GM23338 (cell line): ENCODE data around the gene ASAH2. TPM values are rescaled to one million over a fixed set of nuclear protein-coding genes. Genes with fewer than 3 reads are reported as not detected.

ENCODE experiments used
- ATAC-seq: fragments of 200-7000 bp; cut with Tn5 transposase; 3 replicates; pipeline ENCODE4 v1.9.1; 2020
- DNase-seq: peaks from one replicate; pipeline ENCODE4 v3.0.0-alpha.2; 2015; ENCODE audit warnings: low spot score
- H2AFZ ChIP-seq: fragments of 200-600 bp; sonication (generic); 2 replicates; pipeline ENCODE4 v1.8.0; 2016; ENCODE audit warnings: antibody characterized with exemption, mild to moderate bottlenecking, moderate library complexity
- H3F3A ChIP-seq: fragments of 200-600 bp; sonication (generic); replicated peaks from 2 replicates; pipeline ENCODE4 v1.8.0; 2017; ENCODE audit warnings: antibody characterized with exemption, mixed run types, low read depth
- H3K27ac ChIP-seq: fragments of 200-600 bp; sonication (generic); 2 replicates; pipeline ENCODE4 v1.6.1; 2016; ENCODE audit warnings: low read depth
- H3K27me3 ChIP-seq: fragments of 200-600 bp; sonication (generic); 2 replicates; pipeline ENCODE4 v1.8.0; 2016; ENCODE audit warnings: mild to moderate bottlenecking, mixed run types, moderate library complexity; ENCODE audit not compliant: insufficient read depth
- H3K36me3 ChIP-seq: fragments of 200-600 bp; sonication (generic); 2 replicates; pipeline ENCODE4 v1.8.0; 2016; ENCODE audit warnings: mild to moderate bottlenecking; ENCODE audit not compliant: insufficient read depth
- H3K4me1 ChIP-seq: fragments of 200-600 bp; sonication (generic); 2 replicates; pipeline ENCODE4 v1.8.0; 2016; ENCODE audit warnings: mild to moderate bottlenecking, moderate library complexity; ENCODE audit not compliant: insufficient read depth
- H3K4me2 ChIP-seq: fragments of 200-600 bp; sonication (generic); 2 replicates; pipeline ENCODE4 v1.7.1; 2017; ENCODE audit warnings: mixed run types
- H3K4me3 ChIP-seq: fragments of 200-600 bp; sonication (generic); 2 replicates; pipeline ENCODE4 v1.6.1; 2016; ENCODE audit warnings: mixed run types
- H3K79me2 ChIP-seq: fragments of 200-600 bp; sonication (generic); replicated peaks from 2 replicates; pipeline ENCODE4 v1.8.0; 2017; ENCODE audit warnings: mild to moderate bottlenecking; ENCODE audit not compliant: insufficient read depth
- H3K9me2 ChIP-seq: fragments of 200-600 bp; sonication (generic); 2 replicates; pipeline ENCODE4 v1.8.0; 2017; ENCODE audit not compliant: insufficient read depth
- H4K20me1 ChIP-seq: fragments of 200-600 bp; sonication (generic); replicated peaks from 2 replicates; pipeline ENCODE4 v1.8.0; 2017; ENCODE audit warnings: mild to moderate bottlenecking; ENCODE audit not compliant: insufficient read depth
- H3K27ac Mint-ChIP-seq: 2 replicates; pipeline ENCODE4 v1.8.0; 2020; ENCODE audit warnings: inconsistent platforms, mild to moderate bottlenecking, moderate library complexity, mixed read lengths
- H3K27me3 Mint-ChIP-seq: 3 replicates; pipeline ENCODE4 v1.8.0; 2022; ENCODE audit warnings: low read depth, mild to moderate bottlenecking, moderate library complexity, mixed read lengths, inconsistent platforms; ENCODE audit not compliant: insufficient read depth, poor library complexity
- H3K36me3 Mint-ChIP-seq: 3 replicates; pipeline ENCODE4 v1.8.0; 2021; ENCODE audit warnings: low read depth, mild to moderate bottlenecking, inconsistent platforms, moderate library complexity, mixed read lengths
- H3K4me1 Mint-ChIP-seq: 3 replicates; pipeline ENCODE4 v1.8.0; 2020; ENCODE audit warnings: mild to moderate bottlenecking, inconsistent platforms, mixed read lengths
- H3K4me3 Mint-ChIP-seq: 3 replicates; pipeline ENCODE4 v1.8.0; 2021; ENCODE audit warnings: moderate library complexity, mild to moderate bottlenecking, inconsistent platforms, mixed read lengths
- H3K9me3 Mint-ChIP-seq: 3 replicates; pipeline ENCODE4 v1.8.0; 2020; ENCODE audit warnings: moderate library complexity, mild to moderate bottlenecking, inconsistent platforms, mixed read lengths
- CREB1 ChIP-seq: fragments of 250-450 bp; sonication (Bioruptor Pico); IDR thresholded peaks from 2 replicates; pipeline ENCODE4 v1.5.0; 2020; ENCODE audit warnings: low read depth, mild to moderate bottlenecking, moderate library complexity
- EZH2 ChIP-seq: fragments of 200-600 bp; sonication (generic); IDR thresholded peaks from one replicate; pipeline ENCODE4 v1.8.0; 2017; ENCODE audit warnings: antibody characterized with exemption, mild to moderate bottlenecking, low read depth; ENCODE audit not compliant: unreplicated experiment
- EZH2phosphoT487 ChIP-seq: fragments of 200-600 bp; sonication (generic); IDR thresholded peaks from one replicate; pipeline ENCODE4 v1.8.1; 2018; ENCODE audit warnings: antibody characterized with exemption; ENCODE audit not compliant: unreplicated experiment
- JUNB ChIP-seq: IDR thresholded peaks from one replicate; pipeline ENCODE4 v1.6.1; 2016; ENCODE audit warnings: antibody characterized with exemption; ENCODE audit not compliant: unreplicated experiment
- NANOG ChIP-seq: IDR thresholded peaks from 2 replicates; pipeline ENCODE4 v1.6.1; 2016; ENCODE audit warnings: antibody characterized with exemption, borderline replicate concordance
- POLR2AphosphoS5 ChIP-seq: IDR thresholded peaks from 2 replicates; pipeline ENCODE4 v1.6.1; 2016; ENCODE audit warnings: antibody characterized with exemption, low read depth
- STAT1 ChIP-seq: IDR thresholded peaks from one replicate; pipeline ENCODE4 v1.6.1; 2016; ENCODE audit warnings: antibody characterized with exemption; ENCODE audit not compliant: unreplicated experiment
- ZNF114 ChIP-seq: fragments of 250-450 bp; sonication (Bioruptor Pico); IDR thresholded peaks from 2 replicates; pipeline ENCODE4 v1.5.0; 2020; ENCODE audit warnings: mild to moderate bottlenecking, moderate library complexity
- ZNF331 ChIP-seq: fragments of 250-450 bp; sonication (Bioruptor Pico); IDR thresholded peaks from 2 replicates; pipeline ENCODE4 v1.5.0; 2020; ENCODE audit warnings: low read depth, mild to moderate bottlenecking, moderate library complexity
- polyA plus RNA-seq: library from polyadenylated mRNA; unstranded; fragments of >200 nt; fragmentation: Nextera tagmentation; extraction: Ambion mirVana; gene quantifications from 2 replicates; pipeline ENCODE4 v1.2.1, GENCODE V29; 2016
- total RNA-seq: library from RNA; depleted of rRNA; stranded (reverse); fragments of >200 nt; shearing (Covaris generic); gene quantifications from 2 replicates; pipeline ENCODE4 v1.2.3, GENCODE V29; 2014
- TF ChIP-seq, protein P1 (sequence below), 2 experiments: fragments of 200-600 bp in 1 of 2; sonication (generic) in 1 of 2; conservative IDR thresholded peaks; 2 replicates each; pipeline versions ENCODE4 v1.5.1 to v1.6.1; 2016 to 2017; ENCODE audit warnings: antibody characterized with exemption in 2 of 2, low read depth in 2 of 2, mild to moderate bottlenecking in 2 of 2, moderate library complexity in 1 of 2
- TF ChIP-seq, protein P2 (sequence below): IDR thresholded peaks from one replicate; pipeline ENCODE4 v1.6.1; 2018; ENCODE audit warnings: antibody characterized with exemption; ENCODE audit not compliant: unreplicated experiment
- TF ChIP-seq, protein P3 (sequence below): fragments of 250-450 bp; sonication (Bioruptor Pico); IDR thresholded peaks from 2 replicates; pipeline ENCODE4 v1.5.0; 2020; ENCODE audit warnings: mild to moderate bottlenecking, moderate library complexity
- TF ChIP-seq, protein P4 (sequence below): IDR thresholded peaks from 2 replicates; pipeline ENCODE4 v1.6.1; 2016; ENCODE audit warnings: antibody characterized with exemption

ASAH2 gene
- total and polyA plus RNA-seq, 2 experiments from 2014 or later, result 0.17 to 0.92 TPM

DNA sequence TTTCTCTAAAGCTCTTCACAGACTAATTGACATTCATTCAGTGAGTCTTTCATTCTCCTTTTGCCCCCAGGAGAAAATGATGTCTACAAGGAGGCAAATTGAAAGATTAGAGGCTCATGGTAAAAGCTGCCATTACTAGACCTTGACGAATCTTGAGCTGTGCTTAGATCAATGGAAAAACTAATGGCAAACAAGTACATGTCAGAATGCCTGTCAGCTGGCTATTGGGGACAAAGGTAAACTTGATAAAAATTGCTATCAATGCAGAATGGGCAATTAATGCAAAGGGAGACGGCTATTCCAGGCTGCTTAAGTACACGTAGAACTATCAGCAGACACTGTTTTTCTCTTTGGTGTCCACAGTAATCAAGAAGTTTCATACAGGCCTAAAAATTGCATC, 3.3 kb downstream of the ASAH2 start:
- no peaks in the 10 kb centered on the region for H3K79me2 ChIP-seq

More for the DNA sequence above, 3.3 kb downstream of the ASAH2 start:
- ATAC-seq, result no peak
- Mint-ChIP-seq H3K27ac (no peak overlapping the region), H3K36me3 (no peaks in the 10 kb centered on the region), H3K4me1 (peaks cover 3% of the 10 kb centered on the region; the same call in 2 of the 3 replicates), H3K4me3 (no peak overlapping the region), H3K9me3 (no peaks in the 10 kb centered on the region), H3K27me3 (peaks cover 1% of the 10 kb centered on the region)
- H4K20me1 ChIP-seq, result no peaks in the 10 kb centered on the region
- no peak overlapping the region for H3K4me2 ChIP-seq
- TF ChIP-seq ZNF331 (CRISPR knock-in tag) (no peak), CREB1 (CRISPR knock-in tag) (no peak), EZH2 (no peak), STAT1 (no peak), NANOG (no peak), ZNF114 (no peak), JUNB (no peak), EZH2phosphoT487 (no peak), POLR2AphosphoS5 (no peak)
- TF ChIP-seq, protein P1, sequence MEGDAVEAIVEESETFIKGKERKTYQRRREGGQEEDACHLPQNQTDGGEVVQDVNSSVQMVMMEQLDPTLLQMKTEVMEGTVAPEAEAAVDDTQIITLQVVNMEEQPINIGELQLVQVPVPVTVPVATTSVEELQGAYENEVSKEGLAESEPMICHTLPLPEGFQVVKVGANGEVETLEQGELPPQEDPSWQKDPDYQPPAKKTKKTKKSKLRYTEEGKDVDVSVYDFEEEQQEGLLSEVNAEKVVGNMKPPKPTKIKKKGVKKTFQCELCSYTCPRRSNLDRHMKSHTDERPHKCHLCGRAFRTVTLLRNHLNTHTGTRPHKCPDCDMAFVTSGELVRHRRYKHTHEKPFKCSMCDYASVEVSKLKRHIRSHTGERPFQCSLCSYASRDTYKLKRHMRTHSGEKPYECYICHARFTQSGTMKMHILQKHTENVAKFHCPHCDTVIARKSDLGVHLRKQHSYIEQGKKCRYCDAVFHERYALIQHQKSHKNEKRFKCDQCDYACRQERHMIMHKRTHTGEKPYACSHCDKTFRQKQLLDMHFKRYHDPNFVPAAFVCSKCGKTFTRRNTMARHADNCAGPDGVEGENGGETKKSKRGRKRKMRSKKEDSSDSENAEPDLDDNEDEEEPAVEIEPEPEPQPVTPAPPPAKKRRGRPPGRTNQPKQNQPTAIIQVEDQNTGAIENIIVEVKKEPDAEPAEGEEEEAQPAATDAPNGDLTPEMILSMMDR (conservative IDR thresholded peaks at IDR 0.05; ENCODE audit: low read depth in 2 of 2), result no peak
- TF ChIP-seq, protein P2, sequence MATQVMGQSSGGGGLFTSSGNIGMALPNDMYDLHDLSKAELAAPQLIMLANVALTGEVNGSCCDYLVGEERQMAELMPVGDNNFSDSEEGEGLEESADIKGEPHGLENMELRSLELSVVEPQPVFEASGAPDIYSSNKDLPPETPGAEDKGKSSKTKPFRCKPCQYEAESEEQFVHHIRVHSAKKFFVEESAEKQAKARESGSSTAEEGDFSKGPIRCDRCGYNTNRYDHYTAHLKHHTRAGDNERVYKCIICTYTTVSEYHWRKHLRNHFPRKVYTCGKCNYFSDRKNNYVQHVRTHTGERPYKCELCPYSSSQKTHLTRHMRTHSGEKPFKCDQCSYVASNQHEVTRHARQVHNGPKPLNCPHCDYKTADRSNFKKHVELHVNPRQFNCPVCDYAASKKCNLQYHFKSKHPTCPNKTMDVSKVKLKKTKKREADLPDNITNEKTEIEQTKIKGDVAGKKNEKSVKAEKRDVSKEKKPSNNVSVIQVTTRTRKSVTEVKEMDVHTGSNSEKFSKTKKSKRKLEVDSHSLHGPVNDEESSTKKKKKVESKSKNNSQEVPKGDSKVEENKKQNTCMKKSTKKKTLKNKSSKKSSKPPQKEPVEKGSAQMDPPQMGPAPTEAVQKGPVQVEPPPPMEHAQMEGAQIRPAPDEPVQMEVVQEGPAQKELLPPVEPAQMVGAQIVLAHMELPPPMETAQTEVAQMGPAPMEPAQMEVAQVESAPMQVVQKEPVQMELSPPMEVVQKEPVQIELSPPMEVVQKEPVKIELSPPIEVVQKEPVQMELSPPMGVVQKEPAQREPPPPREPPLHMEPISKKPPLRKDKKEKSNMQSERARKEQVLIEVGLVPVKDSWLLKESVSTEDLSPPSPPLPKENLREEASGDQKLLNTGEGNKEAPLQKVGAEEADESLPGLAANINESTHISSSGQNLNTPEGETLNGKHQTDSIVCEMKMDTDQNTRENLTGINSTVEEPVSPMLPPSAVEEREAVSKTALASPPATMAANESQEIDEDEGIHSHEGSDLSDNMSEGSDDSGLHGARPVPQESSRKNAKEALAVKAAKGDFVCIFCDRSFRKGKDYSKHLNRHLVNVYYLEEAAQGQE, result no peak
- TF ChIP-seq, protein P3, sequence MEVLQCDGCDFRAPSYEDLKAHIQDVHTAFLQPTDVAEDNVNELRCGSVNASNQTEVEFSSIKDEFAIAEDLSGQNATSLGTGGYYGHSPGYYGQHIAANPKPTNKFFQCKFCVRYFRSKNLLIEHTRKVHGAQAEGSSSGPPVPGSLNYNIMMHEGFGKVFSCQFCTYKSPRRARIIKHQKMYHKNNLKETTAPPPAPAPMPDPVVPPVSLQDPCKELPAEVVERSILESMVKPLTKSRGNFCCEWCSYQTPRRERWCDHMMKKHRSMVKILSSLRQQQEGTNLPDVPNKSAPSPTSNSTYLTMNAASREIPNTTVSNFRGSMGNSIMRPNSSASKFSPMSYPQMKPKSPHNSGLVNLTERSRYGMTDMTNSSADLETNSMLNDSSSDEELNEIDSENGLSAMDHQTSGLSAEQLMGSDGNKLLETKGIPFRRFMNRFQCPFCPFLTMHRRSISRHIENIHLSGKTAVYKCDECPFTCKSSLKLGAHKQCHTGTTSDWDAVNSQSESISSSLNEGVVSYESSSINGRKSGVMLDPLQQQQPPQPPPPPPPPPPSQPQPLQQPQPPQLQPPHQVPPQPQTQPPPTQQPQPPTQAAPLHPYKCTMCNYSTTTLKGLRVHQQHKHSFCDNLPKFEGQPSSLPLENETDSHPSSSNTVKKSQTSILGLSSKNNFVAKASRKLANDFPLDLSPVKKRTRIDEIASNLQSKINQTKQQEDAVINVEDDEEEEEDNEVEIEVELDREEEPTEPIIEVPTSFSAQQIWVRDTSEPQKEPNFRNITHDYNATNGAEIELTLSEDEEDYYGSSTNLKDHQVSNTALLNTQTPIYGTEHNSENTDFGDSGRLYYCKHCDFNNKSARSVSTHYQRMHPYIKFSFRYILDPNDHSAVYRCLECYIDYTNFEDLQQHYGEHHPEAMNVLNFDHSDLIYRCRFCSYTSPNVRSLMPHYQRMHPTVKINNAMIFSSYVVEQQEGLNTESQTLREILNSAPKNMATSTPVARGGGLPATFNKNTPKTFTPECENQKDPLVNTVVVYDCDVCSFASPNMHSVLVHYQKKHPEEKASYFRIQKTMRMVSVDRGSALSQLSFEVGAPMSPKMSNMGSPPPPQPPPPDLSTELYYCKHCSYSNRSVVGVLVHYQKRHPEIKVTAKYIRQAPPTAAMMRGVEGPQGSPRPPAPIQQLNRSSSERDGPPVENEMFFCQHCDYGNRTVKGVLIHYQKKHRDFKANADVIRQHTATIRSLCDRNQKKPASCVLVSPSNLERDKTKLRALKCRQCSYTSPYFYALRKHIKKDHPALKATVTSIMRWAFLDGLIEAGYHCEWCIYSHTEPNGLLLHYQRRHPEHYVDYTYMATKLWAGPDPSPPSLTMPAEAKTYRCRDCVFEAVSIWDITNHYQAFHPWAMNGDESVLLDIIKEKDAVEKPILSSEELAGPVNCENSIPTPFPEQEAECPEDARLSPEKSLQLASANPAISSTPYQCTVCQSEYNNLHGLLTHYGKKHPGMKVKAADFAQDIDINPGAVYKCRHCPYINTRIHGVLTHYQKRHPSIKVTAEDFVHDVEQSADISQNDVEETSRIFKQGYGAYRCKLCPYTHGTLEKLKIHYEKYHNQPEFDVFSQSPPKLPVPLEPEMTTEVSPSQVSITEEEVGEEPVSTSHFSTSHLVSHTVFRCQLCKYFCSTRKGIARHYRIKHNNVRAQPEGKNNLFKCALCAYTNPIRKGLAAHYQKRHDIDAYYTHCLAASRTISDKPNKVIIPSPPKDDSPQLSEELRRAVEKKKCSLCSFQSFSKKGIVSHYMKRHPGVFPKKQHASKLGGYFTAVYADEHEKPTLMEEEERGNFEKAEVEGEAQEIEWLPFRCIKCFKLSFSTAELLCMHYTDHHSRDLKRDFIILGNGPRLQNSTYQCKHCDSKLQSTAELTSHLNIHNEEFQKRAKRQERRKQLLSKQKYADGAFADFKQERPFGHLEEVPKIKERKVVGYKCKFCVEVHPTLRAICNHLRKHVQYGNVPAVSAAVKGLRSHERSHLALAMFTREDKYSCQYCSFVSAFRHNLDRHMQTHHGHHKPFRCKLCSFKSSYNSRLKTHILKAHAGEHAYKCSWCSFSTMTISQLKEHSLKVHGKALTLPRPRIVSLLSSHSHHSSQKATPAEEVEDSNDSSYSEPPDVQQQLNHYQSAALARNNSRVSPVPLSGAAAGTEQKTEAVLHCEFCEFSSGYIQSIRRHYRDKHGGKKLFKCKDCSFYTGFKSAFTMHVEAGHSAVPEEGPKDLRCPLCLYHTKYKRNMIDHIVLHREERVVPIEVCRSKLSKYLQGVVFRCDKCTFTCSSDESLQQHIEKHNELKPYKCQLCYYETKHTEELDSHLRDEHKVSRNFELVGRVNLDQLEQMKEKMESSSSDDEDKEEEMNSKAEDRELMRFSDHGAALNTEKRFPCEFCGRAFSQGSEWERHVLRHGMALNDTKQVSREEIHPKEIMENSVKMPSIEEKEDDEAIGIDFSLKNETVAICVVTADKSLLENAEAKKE (CRISPR knock-in tag), result no peak
- TF ChIP-seq, protein P4, sequence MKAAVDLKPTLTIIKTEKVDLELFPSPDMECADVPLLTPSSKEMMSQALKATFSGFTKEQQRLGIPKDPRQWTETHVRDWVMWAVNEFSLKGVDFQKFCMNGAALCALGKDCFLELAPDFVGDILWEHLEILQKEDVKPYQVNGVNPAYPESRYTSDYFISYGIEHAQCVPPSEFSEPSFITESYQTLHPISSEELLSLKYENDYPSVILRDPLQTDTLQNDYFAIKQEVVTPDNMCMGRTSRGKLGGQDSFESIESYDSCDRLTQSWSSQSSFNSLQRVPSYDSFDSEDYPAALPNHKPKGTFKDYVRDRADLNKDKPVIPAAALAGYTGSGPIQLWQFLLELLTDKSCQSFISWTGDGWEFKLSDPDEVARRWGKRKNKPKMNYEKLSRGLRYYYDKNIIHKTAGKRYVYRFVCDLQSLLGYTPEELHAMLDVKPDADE, result no peak
- no peaks in the 10 kb centered on the region for H3F3A ChIP-seq
- H3K9me2 ChIP-seq, result peaks cover 8% of the 10 kb centered on the region; the same call in 1 of the 2 replicates
- no peaks in the 10 kb centered on the region for H3K36me3 ChIP-seq
- no peak overlapping the region for H3K27ac ChIP-seq
- H2AFZ ChIP-seq, result no peak overlapping the region
- H3K27me3 ChIP-seq, result no peaks in the 10 kb centered on the region
- DNase-seq, result no peak
- H3K4me1 ChIP-seq, result no peaks in the 10 kb centered on the region
- no peak overlapping the region for H3K4me3 ChIP-seq
